A549 (cell line): ENCODE data around the gene FKBP1A. TPM values are rescaled to one million over a fixed set of nuclear protein-coding genes. Genes with fewer than 3 reads are reported as not detected.

Experiments
- ATAC-seq, 2 experiments: fragments of 200-7000 bp in 1 of 2; fragments of >200 bp in 1 of 2; cut with Nextera tagmentation in 1 of 2; cut with Tn5 transposase in 1 of 2; 3 replicates each; pipeline versions ENCODE4 v1.8.0 to v1.9.1; 2018 to 2020; ENCODE audit warnings: mild to moderate bottlenecking in 1 of 2, moderate library complexity in 1 of 2
- CTCF ChIA-PET: fragments of 300-600 bp; sonication (Branson Sonifier 250); formaldehyde crosslinking; extraction: SDS; loops from one replicate; lab custom pipeline; 2021; ENCODE audit warnings: antibody characterized with exemption, inconsistent platforms; lab: Yijun Ruan, JAX
- POLR2A ChIA-PET: fragments of 350-600 bp; formaldehyde crosslinking; extraction: SDS; loops from one replicate; lab custom pipeline; 2021; ENCODE audit warnings: antibody characterized with exemption, inconsistent platforms; lab: Yijun Ruan, JAX
- DNase-seq, 2 experiments: peaks; one replicate each; pipeline versions ENCODE4 v3.0.0 to v3.0.0-alpha.2; 2011 to 2016; ENCODE audit warnings: low read depth in 1 of 2, low spot score in 1 of 2
- FAIRE-seq: peaks from 2 replicates; lab custom pipeline; 2011; peaks lifted over from hg19 to GRCh38; lab: Jason Lieb, UNC
- H3K27ac ChIP-seq, 2 experiments: fragments of >200 bp; sonication (Bioruptor Twin); formaldehyde crosslinking; 3 replicates each; pipeline ENCODE4 v1.5.1; 2016 to 2017
- H3K4me1 ChIP-seq: fragments of >200 bp; sonication (Bioruptor Twin); formaldehyde crosslinking; 3 replicates; pipeline ENCODE4 v1.6.1; 2016
- H3K4me2 ChIP-seq: fragments of >200 bp; sonication (Bioruptor Twin); formaldehyde crosslinking; 3 replicates; pipeline ENCODE4 v1.6.1; 2016
- H3K4me3 ChIP-seq: fragments of >200 bp; sonication (Bioruptor Twin); formaldehyde crosslinking; 3 replicates; pipeline ENCODE4 v1.5.1; 2016
- H3K9me3 ChIP-seq: fragments of >200 bp; sonication (Bioruptor Twin); formaldehyde crosslinking; 3 replicates; pipeline ENCODE4 v1.6.1; 2016
- CEBPB ChIP-seq, 2 experiments: fragments of >200 bp in 1 of 2; sonication (Bioruptor Twin) in 1 of 2; formaldehyde crosslinking in 1 of 2; IDR thresholded peaks; 2 replicates each; pipeline ENCODE4 v1.6.1; 2012 to 2016
- CHD4 ChIP-seq: fragments of 200-600 bp; sonication (generic); IDR thresholded peaks from 2 replicates; pipeline ENCODE4 v1.6.1; 2016; ENCODE audit warnings: antibody characterized with exemption, mild to moderate bottlenecking, borderline replicate concordance
- CTCF ChIP-seq: fragments of >200 bp; sonication (Bioruptor Twin); formaldehyde crosslinking; IDR thresholded peaks from 3 replicates; pipeline ENCODE4 v1.5.1; 2016
- EHF ChIP-seq: fragments of 250-450 bp; sonication (Bioruptor Pico); IDR thresholded peaks from 2 replicates; pipeline ENCODE4 v1.5.0; 2020; ENCODE audit warnings: mild to moderate bottlenecking
- EP300 ChIP-seq, 2 experiments: fragments of >200 bp; sonication (Bioruptor Twin); formaldehyde crosslinking; IDR thresholded peaks; 2 replicates in 1 of 2; 3 replicates in 1 of 2; pipeline ENCODE4 v1.6.1; 2016 to 2017
- ESRRA ChIP-seq: fragments of 150-350 bp; IDR thresholded peaks from 2 replicates; pipeline ENCODE4 v1.6.1; 2014; ENCODE audit warnings: mild to moderate bottlenecking, low read length, borderline replicate concordance
- GATA3 ChIP-seq: IDR thresholded peaks from 2 replicates; pipeline ENCODE4 v1.6.1; 2012; ENCODE audit warnings: borderline replicate concordance
- HEYL ChIP-seq: fragments of 250-450 bp; sonication (Bioruptor Pico); IDR thresholded peaks from 2 replicates; pipeline ENCODE4 v1.8.0; 2021; ENCODE audit warnings: mild to moderate bottlenecking, moderate library complexity
- HOXA7 ChIP-seq: fragments of 250-450 bp; sonication (Bioruptor Pico); IDR thresholded peaks from 2 replicates; pipeline ENCODE4 v1.5.0; 2020; ENCODE audit warnings: mild to moderate bottlenecking, moderate library complexity
- JUNB ChIP-seq: fragments of >200 bp; sonication (Bioruptor Twin); formaldehyde crosslinking; IDR thresholded peaks from 2 replicates; pipeline ENCODE4 v1.6.1; 2016
- NFE2L2 ChIP-seq: fragments of 150-350 bp; conservative IDR thresholded peaks from 2 replicates; pipeline ENCODE4 v1.6.1; 2014; ENCODE audit warnings: low read length
- NPAS2 ChIP-seq: fragments of 250-450 bp; sonication (Bioruptor Pico); IDR thresholded peaks from 2 replicates; pipeline ENCODE4 v1.8.0; 2022; ENCODE audit warnings: mild to moderate bottlenecking, moderate library complexity, borderline replicate concordance
- NR3C1 ChIP-seq: fragments of >200 bp; sonication (Bioruptor Twin); formaldehyde crosslinking; IDR thresholded peaks from 3 replicates; pipeline ENCODE4 v1.6.1; 2017
- PBX3 ChIP-seq: IDR thresholded peaks from 2 replicates; pipeline ENCODE4 v1.6.1; 2012
- POLR2AphosphoS2 ChIP-seq: conservative IDR thresholded peaks from 2 replicates; pipeline ENCODE4 v1.6.1; 2012; ENCODE audit warnings: low read length, improper control_type of control experiment, inconsistent platforms
- RARB ChIP-seq: fragments of 250-450 bp; sonication (Bioruptor Pico); IDR thresholded peaks from 2 replicates; pipeline ENCODE4 v1.8.0; 2021; ENCODE audit warnings: mild to moderate bottlenecking, moderate library complexity
- RCOR1 ChIP-seq: fragments of 150-350 bp; IDR thresholded peaks from 2 replicates; pipeline ENCODE4 v1.6.1; 2014; ENCODE audit warnings: antibody characterized with exemption, low read length, low read depth
- RFX5 ChIP-seq: fragments of 450-650 bp; IDR thresholded peaks from 2 replicates; pipeline ENCODE4 v1.7.1; 2014; ENCODE audit warnings: antibody characterized with exemption, mild to moderate bottlenecking, moderate library complexity
- SREBF2 ChIP-seq: fragments of 450-650 bp; IDR thresholded peaks from 2 replicates; pipeline ENCODE4 v1.6.1; 2014; ENCODE audit warnings: mild to moderate bottlenecking, moderate library complexity
- TFCP2L1 ChIP-seq: fragments of 250-450 bp; sonication (Bioruptor Pico); IDR thresholded peaks from 2 replicates; pipeline ENCODE4 v1.5.0; 2021; ENCODE audit warnings: mild to moderate bottlenecking
- ZNF302 ChIP-seq: fragments of 250-450 bp; sonication (Bioruptor Pico); IDR thresholded peaks from 2 replicates; pipeline ENCODE4 v1.9.0; 2021; ENCODE audit warnings: inconsistent platforms, mild to moderate bottlenecking, moderate library complexity
- whole genome bisulfite sequencing: methylation state at CpG from one replicate; pipeline ENCODE4 v1.1.6; 2017; ENCODE audit errors: missing lambda C conversion rate; 5-methylcytosine and 5-hydroxymethylcytosine counted together
- polyA plus RNA-seq, 4 experiments: library from polyadenylated mRNA; depleted of rRNA in 3 of 4; stranded (reverse); fragments of >200 nt; fragmentation: RNase III in 1 of 4; extraction: RNeasy Plus Mini Kit Qiagen cat#74134 plus additional on column Dnase treatment in 1 of 4; gene quantifications; 2 replicates in 3 of 4; 3 replicates in 1 of 4; pipeline ENCODE4 v1.2.3, GENCODE V29; 2011 to 2017
- TF ChIP-seq, protein P1 (sequence below): fragments of 150-350 bp; IDR thresholded peaks from 2 replicates; pipeline ENCODE4 v1.6.1; 2014; ENCODE audit warnings: low read depth, mild to moderate bottlenecking, low read length
- TF ChIP-seq, protein P2 (sequence below): IDR thresholded peaks from 2 replicates; pipeline ENCODE4 v1.6.1; 2012; ENCODE audit warnings: low read depth, borderline replicate concordance

Gene FKBP1A
- polyA plus RNA-seq, 2 of the 4 experiments (the other 2 are of a cell fraction), result 385 to 535 TPM

- DNase-seq (no peak), ATAC-seq (no peak), FAIRE-seq (no peak)
- ChIA-PET POLR2A (no interaction called here), CTCF (interaction anchor here (1.4 to 2.7 kb wide), 3 partner anchors 12 to 133 kb away, joined by 5 to 10 read pairs (median 5); no protein-coding TSS in a partner anchor)
- 90% methylated on average over 3 of the region's 3 CpGs for WGBS
- Histone ChIP-seq H3K4me3 (no peak overlapping the region), H3K9me3 (no peaks in the 10 kb centered on the region), H3K4me2 (no peak overlapping the region), H3K27ac (no peak overlapping the region), H3K4me1 (peaks cover 14% of the 10 kb centered on the region)
- TF ChIP-seq POLR2AphosphoS2 (no peak), CEBPB (IDR thresholded peaks at IDR 0.05) (0 out of 4 replicates have a peak, but pooled peaks of 1 of the 2 experiments have one; percentile 28)
Observed at GRCh38 chr20:1371202-1371782, 21.6 kb downstream of the FKBP1A start.

GRCh38 chr20:1370548-1371110, 22.2 kb downstream of the FKBP1A start:
- DNase-seq (no peak), ATAC-seq (no peak), FAIRE-seq (no peak)
- H3K4me2 ChIP-seq, result no peak overlapping the region
- H3K9me3 ChIP-seq, result no peaks in the 10 kb centered on the region
- peaks cover 14% of the 10 kb centered on the region for H3K4me1 ChIP-seq
- no peak overlapping the region for H3K27ac ChIP-seq
- no peak for TF ChIP-seq NPAS2 (CRISPR knock-in tag)
- TF ChIP-seq, protein P1, sequence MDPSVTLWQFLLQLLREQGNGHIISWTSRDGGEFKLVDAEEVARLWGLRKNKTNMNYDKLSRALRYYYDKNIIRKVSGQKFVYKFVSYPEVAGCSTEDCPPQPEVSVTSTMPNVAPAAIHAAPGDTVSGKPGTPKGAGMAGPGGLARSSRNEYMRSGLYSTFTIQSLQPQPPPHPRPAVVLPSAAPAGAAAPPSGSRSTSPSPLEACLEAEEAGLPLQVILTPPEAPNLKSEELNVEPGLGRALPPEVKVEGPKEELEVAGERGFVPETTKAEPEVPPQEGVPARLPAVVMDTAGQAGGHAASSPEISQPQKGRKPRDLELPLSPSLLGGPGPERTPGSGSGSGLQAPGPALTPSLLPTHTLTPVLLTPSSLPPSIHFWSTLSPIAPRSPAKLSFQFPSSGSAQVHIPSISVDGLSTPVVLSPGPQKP, result no peak
- no peak for TF ChIP-seq CHD4
- CTCF ChIA-PET, result interaction anchor here (0.6 to 2.7 kb wide), 3 partner anchors 12 to 1041 kb away, joined by 3 to 10 read pairs (median 5); no protein-coding TSS in a partner anchor
- 48% methylated on average over 2 of the region's 2 CpGs for WGBS
- H3K4me3 ChIP-seq, result no peak overlapping the region
- POLR2A ChIA-PET, result no interaction called here

- H3K4me1 ChIP-seq, result peaks cover 14% of the 10 kb centered on the region
- no peak for TF ChIP-seq RARB
- TF ChIP-seq PBX3, result no peak
- TF ChIP-seq ESRRA, result no peak
- TF ChIP-seq EHF (CRISPR knock-in tag), result no peak
- TF ChIP-seq GATA3, result no peak
- TF ChIP-seq RFX5, result no peak
- TF ChIP-seq, protein P2, sequence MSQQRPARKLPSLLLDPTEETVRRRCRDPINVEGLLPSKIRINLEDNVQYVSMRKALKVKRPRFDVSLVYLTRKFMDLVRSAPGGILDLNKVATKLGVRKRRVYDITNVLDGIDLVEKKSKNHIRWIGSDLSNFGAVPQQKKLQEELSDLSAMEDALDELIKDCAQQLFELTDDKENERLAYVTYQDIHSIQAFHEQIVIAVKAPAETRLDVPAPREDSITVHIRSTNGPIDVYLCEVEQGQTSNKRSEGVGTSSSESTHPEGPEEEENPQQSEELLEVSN, result no peak
- no peak for TF ChIP-seq NFE2L2
- TF ChIP-seq HOXA7 (CRISPR knock-in tag), result no peak
- no peak for TF ChIP-seq CTCF
- no peak for TF ChIP-seq TFCP2L1 (CRISPR knock-in tag)
- no peak for TF ChIP-seq EP300 (IDR thresholded peaks at IDR 0.05)
- TF ChIP-seq CHD4, result no peak
- TF ChIP-seq, protein P1, result no peak
- TF ChIP-seq NR3C1, result no peak
- TF ChIP-seq JUNB, result no peak
- no peak for TF ChIP-seq SREBF2
- no peak for TF ChIP-seq ZNF302
- TF ChIP-seq RCOR1, result no peak
- no peak for TF ChIP-seq HEYL (CRISPR knock-in tag)
- H3K4me2 ChIP-seq, result no peak overlapping the region
- H3K27ac ChIP-seq, result no peak overlapping the region
- ChIA-PET POLR2A (no interaction called here), CTCF (interaction anchor here (1.1 to 2.7 kb wide), 2 partner anchors 21 to 134 kb away, joined by 3 to 10 read pairs; no protein-coding TSS in a partner anchor)
- no peaks in the 10 kb centered on the region for H3K9me3 ChIP-seq
- no peak overlapping the region for H3K4me3 ChIP-seq
- FAIRE-seq (no peak), ATAC-seq (no peak), DNase-seq (no peak)
- WGBS, result 92% methylated on average over 3 of the region's 3 CpGs
Observed at GRCh38 chr20:1369970-1370369, 22.9 kb downstream of the FKBP1A start.
